Skeletal muscle satellite cell (primary cell): Measurements from ENCODE around the gene TUNAR. TPM values are rescaled to one million over a fixed set of nuclear protein-coding genes. Genes with fewer than 3 reads are reported as not detected.

Experiments
- H3K27me3 ChIP-seq: 2 replicates; pipeline ENCODE4 v1.7.0; 2013; ENCODE audit warnings: low read length; ENCODE audit not compliant: control insufficient read depth, insufficient read depth
- H3K36me3 ChIP-seq: 2 replicates; pipeline ENCODE4 v1.7.0; 2013; ENCODE audit warnings: mild to moderate bottlenecking, control low read depth, low read length; ENCODE audit not compliant: insufficient read depth
- H3K4me1 ChIP-seq: 2 replicates; pipeline ENCODE4 v1.7.0; 2013; ENCODE audit warnings: low read length; ENCODE audit not compliant: control insufficient read depth, insufficient read depth
- H3K4me2 ChIP-seq: 2 replicates; pipeline ENCODE4 v1.7.0; 2013; ENCODE audit warnings: mild to moderate bottlenecking, low read length
- H3K4me3 ChIP-seq: 2 replicates; pipeline ENCODE4 v1.7.0; 2013; ENCODE audit warnings: low read length
- H3K9ac ChIP-seq: 2 replicates; pipeline ENCODE4 v1.7.0; 2013; ENCODE audit warnings: mild to moderate bottlenecking, low read depth, low read length, moderate library complexity
- H3K9me3 ChIP-seq: replicated peaks from 2 replicates; pipeline ENCODE4 v1.7.0; 2013; ENCODE audit warnings: mild to moderate bottlenecking, control low read depth, low read length
- total RNA-seq: library from RNA; depleted of rRNA; stranded (reverse); fragments of >200 nt; gene quantifications from 2 replicates; pipeline ENCODE4 v1.2.3, GENCODE V29; 2012; rRNA removed

Gene TUNAR
- not detected in 2 replicates for total RNA-seq

DNA sequence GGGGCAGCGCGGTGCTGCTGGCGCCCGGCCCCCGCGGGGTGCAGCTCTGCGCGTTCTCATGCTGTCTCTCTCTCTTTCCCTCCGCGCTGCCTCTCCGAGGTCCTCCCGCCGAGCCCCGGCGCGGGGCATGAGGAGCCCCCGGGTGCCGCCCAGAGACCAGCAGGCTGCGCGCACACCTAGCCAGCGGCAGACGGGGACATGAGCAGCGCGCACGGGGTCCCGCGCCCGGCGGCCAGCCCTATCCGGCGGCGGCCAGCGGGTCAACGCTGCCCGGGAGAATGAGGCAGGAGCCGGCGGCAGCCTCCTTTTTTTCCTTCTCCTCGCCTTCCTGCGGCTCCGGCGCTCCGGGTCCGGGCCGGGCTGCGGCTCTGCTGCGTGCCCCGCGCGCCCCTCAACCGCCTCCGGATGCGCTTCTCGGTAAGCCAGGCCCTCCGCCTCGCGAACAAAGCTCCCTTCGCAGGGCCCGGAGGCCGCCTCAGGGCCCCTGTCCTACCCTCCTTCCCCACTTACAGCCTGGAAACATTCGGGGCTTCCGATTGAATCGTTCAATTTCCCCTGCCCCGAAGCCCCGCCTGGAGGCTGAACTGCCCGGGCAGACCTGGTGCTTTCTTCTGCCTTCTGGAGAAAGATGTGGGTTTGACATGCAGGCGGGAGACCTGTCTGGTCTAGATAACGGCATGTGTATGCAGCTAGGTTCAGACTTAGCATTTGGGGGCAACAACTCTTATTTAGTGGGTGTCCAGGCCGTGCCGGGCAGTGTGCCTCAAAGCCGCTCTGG, at the start of gene TUNAR:
TUNAR (plus strand) TSS at position 72 of the 778 bp plus-strand sequence.
- Histone ChIP-seq H3K4me1 (no peaks in the 10 kb centered on the region), H3K9ac (no peak within 1 kb of the TSS), H3K4me2 (no peak within 1 kb of the TSS), H3K36me3 (no peaks in the 10 kb centered on the region), H3K9me3 (no peaks in the 10 kb centered on the region), H3K27me3 (peaks cover 18% of the 10 kb centered on the region), H3K4me3 (no peak within 1 kb of the TSS)

DNA sequence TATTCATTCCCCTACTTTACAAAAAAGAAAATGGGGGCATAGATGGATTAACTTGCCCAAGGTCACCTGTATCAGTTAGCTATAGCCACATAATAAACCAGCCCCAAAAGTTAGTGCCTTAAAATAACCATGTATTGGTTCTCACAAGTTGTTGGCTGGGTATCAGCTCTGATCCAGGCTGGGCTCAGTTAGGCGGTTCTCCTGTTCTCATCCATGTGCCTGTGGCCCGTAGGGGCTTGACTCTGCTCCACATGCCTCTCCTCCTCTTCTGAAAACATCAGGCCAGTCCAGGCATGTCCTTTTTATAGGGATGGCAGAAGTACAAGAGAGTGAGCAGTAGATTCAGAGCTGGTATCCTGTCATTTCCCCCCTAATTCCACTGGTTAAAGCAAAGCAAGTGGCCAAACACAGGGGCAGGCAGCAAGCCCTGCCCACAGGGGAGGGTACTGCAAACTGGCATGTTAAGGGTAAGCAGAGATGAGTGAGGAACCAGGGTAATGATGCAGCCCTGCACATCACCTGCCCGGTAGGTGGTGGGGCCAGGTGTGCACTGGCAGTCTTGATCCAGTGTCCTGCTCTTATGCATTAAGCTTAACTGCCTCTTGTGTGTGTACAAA, 47.9 kb upstream of the TUNAR start:
- no peak overlapping the region for H3K4me3 ChIP-seq
- H3K9ac ChIP-seq: no peak overlapping the region
- no peak overlapping the region for H3K4me2 ChIP-seq
- H3K36me3 ChIP-seq: no peaks in the 10 kb centered on the region
- no peaks in the 10 kb centered on the region for H3K4me1 ChIP-seq
- peaks cover 5% of the 10 kb centered on the region for H3K9me3 ChIP-seq
- no peaks in the 10 kb centered on the region for H3K27me3 ChIP-seq

DNA sequence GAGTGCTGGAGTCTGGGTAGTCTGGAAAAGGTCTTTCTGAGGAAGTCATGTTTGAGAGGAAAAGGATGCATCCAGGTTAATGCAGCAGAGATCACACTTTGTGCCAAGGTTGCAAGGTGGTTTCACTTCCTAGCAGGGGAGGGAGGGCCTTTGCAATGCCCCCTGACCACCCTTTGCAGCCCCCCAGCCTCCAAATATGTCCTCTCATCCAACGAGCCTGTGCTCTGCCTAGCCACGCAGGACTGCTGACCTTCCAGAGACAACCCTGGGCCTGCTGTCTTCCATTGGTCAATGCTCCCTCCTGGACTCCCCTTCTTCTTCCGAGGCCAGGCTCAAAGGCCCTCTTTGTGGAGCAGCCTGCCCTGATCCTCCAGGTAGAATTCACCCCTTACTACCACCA, 47.3 kb upstream of the TUNAR start:
- peaks cover 5% of the 10 kb centered on the region for H3K9me3 ChIP-seq

DNA sequence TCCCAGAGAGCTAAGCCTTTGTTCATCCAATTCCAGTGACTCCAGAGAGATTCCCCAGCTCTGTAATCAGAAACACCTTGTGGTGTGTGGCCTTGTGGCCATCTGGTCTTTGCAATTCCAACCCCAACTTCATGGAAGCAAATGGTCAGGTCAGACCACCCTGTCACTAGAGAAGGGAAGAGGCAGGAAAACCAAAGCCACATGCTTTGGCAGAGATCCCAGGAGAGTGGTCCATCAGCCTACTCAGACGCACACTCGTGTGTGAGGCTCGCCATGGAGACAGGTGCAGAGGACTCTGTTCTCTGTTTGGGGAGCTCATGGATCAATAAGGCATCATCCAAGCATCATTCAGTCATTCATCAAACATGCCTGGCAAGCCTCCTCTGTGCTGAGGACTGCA, 46.2 kb upstream of the TUNAR start:
- Histone ChIP-seq H3K27me3 (no peaks in the 10 kb centered on the region), H3K4me3 (no peak overlapping the region), H3K4me1 (no peaks in the 10 kb centered on the region), H3K9ac (no peak overlapping the region), H3K36me3 (no peaks in the 10 kb centered on the region), H3K9me3 (peaks cover 5% of the 10 kb centered on the region), H3K4me2 (no peak overlapping the region)

More for the DNA sequence above, 47.3 kb upstream of the TUNAR start:
- Histone ChIP-seq H3K9ac (no peak overlapping the region), H3K27me3 (no peaks in the 10 kb centered on the region), H3K36me3 (no peaks in the 10 kb centered on the region), H3K4me2 (no peak overlapping the region), H3K4me3 (no peak overlapping the region), H3K4me1 (no peaks in the 10 kb centered on the region)

DNA sequence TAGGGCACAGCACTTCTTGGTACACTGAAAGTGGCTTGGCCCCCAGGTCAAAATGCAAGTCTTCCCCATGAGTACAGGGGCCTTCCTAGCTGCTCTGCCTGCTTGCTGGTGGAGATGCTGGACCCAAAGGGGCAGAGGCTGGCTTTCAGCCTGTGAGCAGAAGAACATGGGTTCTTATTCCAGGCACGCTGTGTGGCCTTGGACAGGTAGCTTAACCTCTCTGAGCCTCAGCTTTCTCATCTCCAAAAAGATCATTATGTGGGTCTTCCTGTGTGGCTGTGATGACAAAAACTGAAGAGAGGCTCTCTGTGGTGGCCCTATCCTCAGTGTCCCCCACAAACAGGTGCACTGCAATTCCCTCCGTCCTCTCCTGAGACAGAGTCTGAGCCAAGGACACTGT, 45.6 kb upstream of the TUNAR start:
- H3K9ac ChIP-seq: no peak overlapping the region
- no peak overlapping the region for H3K4me3 ChIP-seq
- no peak overlapping the region for H3K4me2 ChIP-seq
- H3K36me3 ChIP-seq: no peaks in the 10 kb centered on the region
- no peaks in the 10 kb centered on the region for H3K27me3 ChIP-seq
- H3K4me1 ChIP-seq: no peaks in the 10 kb centered on the region
- H3K9me3 ChIP-seq: peaks cover 5% of the 10 kb centered on the region

DNA sequence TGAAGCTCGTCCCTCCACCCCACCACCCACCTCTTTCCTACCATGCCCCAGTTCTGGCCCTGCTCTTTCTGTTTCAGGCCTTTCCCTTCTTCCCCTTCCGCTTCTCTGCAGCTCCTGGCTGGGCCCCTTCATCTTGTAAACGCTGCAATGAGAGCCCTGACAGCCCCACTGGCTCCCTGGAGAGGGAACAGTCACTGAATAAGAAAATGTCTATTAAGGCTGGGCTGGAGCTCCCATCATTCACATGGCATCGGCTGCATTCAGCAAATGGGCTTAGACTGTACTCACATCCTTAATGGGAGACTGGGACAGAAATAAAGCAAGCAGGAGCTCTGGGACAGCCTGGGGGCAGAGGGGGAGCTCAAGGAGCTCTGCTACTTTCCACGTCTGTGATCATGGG, 45.2 kb upstream of the TUNAR start:
- Histone ChIP-seq H3K4me1 (no peaks in the 10 kb centered on the region), H3K36me3 (no peaks in the 10 kb centered on the region), H3K9me3 (peaks cover 5% of the 10 kb centered on the region), H3K4me3 (no peak overlapping the region), H3K4me2 (no peak overlapping the region), H3K27me3 (no peaks in the 10 kb centered on the region), H3K9ac (no peak overlapping the region)

DNA sequence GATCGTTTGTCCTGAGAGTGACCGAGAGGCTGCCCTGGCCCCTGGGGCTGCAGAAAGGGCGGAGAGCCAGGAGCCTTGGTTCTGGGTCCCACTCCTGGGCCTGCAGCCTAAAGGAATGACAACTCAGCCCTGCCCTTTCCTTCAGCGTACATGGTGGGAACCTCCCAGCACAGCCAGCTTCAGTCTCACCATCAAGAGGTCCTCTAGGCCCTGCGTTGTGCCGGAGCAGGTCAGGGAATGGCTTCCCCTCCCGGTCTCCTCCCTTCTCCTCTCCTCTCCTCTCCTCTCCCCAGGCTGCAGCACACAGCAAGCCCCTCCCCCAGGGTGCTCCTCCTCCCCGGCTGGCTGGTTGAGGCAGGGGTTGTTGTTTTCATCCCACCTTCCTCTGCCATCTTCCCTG, 44.6 kb upstream of the TUNAR start:
- no peak overlapping the region for H3K4me2 ChIP-seq
- H3K4me3 ChIP-seq: no peak overlapping the region
- H3K4me1 ChIP-seq: no peaks in the 10 kb centered on the region
- no peak overlapping the region for H3K9ac ChIP-seq
- H3K36me3 ChIP-seq: no peaks in the 10 kb centered on the region
- H3K27me3 ChIP-seq: no peaks in the 10 kb centered on the region
- peaks cover 5% of the 10 kb centered on the region for H3K9me3 ChIP-seq

DNA sequence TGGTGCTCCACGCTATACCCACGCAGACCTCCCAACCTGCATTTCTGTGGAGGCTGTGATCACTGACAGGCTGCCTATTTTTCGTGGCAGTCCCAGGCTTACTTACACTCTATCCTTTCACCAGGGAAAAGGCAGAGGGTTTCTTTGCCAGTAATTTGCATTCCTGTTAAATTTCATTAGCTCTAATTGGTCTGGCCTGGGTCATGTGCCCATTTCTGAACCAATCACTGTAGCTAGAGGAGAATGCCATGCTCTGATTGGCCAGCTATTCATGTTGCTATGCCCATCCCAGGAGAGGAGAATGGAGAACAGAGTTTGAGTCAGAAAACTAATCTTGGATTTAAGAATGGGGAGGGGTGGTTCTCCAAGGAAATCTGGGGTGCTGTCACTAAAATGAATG, 43.2 kb upstream of the TUNAR start:
- no peak overlapping the region for H3K4me3 ChIP-seq
- H3K9me3 ChIP-seq: peaks cover 5% of the 10 kb centered on the region
- no peaks in the 10 kb centered on the region for H3K36me3 ChIP-seq
- H3K4me1 ChIP-seq: no peaks in the 10 kb centered on the region
- no peaks in the 10 kb centered on the region for H3K27me3 ChIP-seq
- no peak overlapping the region for H3K4me2 ChIP-seq
- no peak overlapping the region for H3K9ac ChIP-seq

DNA sequence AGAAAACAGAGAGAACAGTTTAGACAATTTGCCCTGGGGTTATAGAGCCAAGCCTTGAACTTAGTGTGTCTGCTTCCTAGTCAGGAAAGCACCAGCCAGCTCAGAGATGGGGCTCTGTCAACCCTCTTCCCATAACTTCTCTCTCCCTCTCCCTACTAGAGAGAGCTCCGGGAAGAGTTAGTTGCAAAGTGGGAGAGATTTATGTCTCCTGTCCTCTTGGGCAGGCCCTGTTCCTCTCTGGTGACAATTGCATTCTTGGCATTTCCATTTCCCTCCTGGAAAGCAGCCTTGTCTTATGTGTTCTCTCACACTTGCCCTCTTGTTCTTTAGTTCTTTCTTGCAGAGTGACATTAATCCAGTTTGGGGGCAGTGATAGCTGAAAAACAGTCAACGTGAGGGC, 42.1 kb upstream of the TUNAR start:
- peaks cover 9% of the 10 kb centered on the region for H3K9me3 ChIP-seq
- no peaks in the 10 kb centered on the region for H3K4me1 ChIP-seq
- H3K4me3 ChIP-seq: no peak overlapping the region
- no peak overlapping the region for H3K4me2 ChIP-seq
- no peaks in the 10 kb centered on the region for H3K27me3 ChIP-seq
- no peak overlapping the region for H3K9ac ChIP-seq
- no peaks in the 10 kb centered on the region for H3K36me3 ChIP-seq

DNA sequence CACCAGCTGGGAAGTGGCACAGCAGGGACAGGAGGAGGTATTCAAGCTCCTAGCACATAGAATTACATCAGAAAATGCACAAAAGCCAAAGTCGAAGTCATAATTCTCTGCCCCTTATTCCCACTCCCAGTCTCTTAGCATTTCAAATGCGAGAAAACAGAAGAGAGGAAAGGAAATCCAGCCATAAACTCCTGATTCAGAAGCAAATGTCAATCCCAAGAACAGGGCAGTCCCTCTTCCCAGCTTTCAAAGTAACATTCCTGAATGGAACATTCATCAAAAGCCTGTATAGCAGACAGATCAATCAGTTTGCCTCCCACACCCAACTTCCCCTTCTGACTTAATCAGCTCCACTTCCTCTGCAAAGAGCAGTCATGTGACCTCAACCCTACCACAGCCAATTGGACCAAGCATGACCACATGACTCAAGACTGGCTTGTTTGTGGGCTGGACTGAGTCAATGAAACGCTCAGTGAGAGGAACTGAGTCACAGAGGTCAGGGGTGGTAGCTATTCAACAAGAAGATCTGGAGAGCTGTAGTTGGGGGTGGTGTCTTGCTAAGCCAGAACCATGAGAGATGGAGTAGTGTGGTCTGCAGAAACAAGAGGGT, 41.4 kb upstream of the TUNAR start:
- peaks cover 9% of the 10 kb centered on the region for H3K9me3 ChIP-seq
- H3K4me2 ChIP-seq: no peak overlapping the region
- no peak overlapping the region for H3K4me3 ChIP-seq
- no peaks in the 10 kb centered on the region for H3K27me3 ChIP-seq
- H3K4me1 ChIP-seq: no peaks in the 10 kb centered on the region
- H3K36me3 ChIP-seq: no peaks in the 10 kb centered on the region
- H3K9ac ChIP-seq: no peak overlapping the region

DNA sequence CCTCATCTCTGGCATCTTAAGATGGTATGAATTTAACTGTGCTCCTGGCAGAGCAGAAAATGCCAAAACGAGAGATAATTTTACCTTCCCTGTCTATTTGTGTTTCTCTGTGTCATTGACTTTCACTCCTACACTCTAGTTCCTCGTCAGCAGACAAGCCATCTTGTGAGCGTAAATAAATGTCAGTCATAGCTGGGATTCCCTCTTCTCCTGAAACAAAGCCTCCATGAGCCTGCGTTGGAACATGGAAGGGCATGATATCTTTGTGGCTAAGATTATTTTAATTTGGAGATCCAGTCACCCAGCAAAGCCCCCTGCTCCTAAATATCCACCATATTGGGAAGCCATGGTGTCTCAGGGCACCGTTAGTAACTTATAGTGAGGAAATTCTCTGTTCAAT, 37.8 kb upstream of the TUNAR start:
- no peak overlapping the region for H3K9ac ChIP-seq
- H3K36me3 ChIP-seq: no peaks in the 10 kb centered on the region
- H3K9me3 ChIP-seq: peaks cover 5% of the 10 kb centered on the region
- no peaks in the 10 kb centered on the region for H3K4me1 ChIP-seq
- H3K4me2 ChIP-seq: no peak overlapping the region
- no peak overlapping the region for H3K4me3 ChIP-seq
- no peaks in the 10 kb centered on the region for H3K27me3 ChIP-seq
